Left forelimb (tissue), 1 donor: ENCODE measurements around the gene RIC3.

Experiments used
- DNase-seq: peaks from one replicate; pipeline ENCODE4 v3.0.0-alpha.2; 2018; ENCODE audit warnings: low spot score

RIC3 gene

DNA sequence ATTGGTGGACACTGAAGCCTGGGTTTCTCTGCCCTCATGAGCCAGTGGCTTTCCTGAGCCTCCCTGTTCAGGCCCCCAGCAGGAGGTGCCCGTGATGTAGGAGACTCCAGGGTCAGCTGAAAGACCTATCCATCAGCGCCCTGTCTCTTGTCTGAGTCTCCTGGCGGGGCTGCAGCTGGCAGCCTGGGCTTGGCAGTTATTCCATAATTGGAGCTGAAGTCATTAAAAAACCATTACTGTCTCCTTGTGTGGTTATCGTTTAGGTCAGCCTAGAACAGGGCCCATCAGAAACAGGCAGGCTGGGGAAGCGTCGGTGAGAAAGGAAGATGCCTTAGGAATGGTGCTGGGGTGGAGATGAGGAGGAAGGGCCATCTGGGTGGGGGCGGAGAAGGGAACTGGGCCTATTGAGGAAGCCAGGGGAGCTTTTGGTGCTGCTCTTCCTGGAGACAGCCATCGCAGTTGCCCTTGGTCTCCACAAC is 82.8 kb downstream of the RIC3 start:
- DNase-seq, result no peak

- no peak for DNase-seq
Observed at GRCh38 chr11:8085011-8085645, 83.7 kb downstream of the RIC3 start.

- DNase-seq, result no peak
Observed at GRCh38 chr11:8084352-8084751, 84.5 kb downstream of the RIC3 start.

DNA sequence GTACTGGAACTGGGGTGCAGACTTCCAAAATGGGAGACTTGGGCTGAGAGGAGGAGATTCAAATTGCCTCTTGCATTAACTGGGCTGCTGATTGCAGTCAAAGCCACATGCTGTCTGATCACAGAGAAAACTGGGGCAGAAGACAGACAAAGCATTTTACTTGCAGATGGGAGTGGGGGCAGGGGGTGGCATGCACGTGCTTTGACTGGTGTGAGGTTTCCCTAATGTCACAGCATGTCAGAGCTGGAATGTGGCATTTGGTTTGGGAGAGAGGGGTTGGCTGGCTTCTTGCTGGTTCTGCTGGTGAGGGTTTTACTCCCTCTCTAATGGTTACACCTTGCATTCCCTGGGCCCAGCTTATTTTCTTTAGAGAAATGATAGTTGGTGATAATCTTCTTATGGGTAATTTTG is 84.9 kb downstream of the RIC3 start:
- DNase-seq, result no peak

DNA sequence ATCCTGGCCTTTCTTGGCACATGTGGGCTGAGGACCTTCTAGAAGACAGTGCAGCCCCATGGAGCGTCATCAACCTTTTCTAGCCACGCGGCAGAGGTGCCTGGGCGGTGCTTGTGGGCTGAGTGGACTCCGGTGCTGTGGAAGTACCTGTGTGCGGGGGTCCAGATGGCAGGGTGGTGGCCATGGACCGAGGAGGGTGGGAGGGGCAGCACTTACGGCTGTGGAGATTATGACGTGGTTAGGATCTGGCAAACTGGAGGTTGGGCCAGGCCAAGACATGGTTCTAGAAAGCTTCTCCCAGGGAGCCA is 85.8 kb downstream of the RIC3 start:
- DNase-seq, result no peak

DNA sequence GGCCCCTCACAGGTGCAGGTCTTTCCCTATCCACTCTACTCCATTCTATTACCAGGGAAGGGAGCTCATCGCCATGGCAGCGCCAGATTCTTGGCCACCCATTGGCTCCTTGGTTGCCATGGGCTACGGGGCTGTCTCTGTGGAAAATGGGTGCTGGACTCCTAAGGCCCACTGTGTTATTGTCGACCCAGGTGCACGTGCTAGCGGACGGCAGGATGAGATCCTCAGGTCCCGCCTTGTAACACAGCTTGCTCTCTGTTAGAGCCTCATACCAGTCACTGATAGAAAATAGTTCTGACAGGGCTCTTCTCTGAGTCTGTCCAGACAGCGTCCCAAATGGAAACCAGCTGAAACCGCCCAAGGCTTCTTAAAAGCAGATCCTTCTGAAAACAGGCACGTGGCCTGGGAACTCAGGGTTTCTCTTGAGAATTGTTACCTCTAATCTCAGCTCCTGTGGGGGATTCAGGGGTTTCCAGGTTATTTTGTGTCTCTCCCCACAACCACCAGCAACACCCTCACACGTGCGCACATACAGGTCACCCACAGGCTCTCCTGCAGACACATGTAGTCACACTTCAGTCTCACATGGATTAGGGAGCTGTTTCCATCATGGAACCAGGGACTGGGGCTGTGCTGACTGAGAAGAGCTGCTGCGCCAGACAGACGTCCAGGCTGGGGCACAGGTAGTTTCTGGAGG is 86.3 kb downstream of the RIC3 start:
- DNase-seq, result no peak

GRCh38 chr11:8081591-8082250 is 87.1 kb downstream of the RIC3 start:
- no peak for DNase-seq

DNA sequence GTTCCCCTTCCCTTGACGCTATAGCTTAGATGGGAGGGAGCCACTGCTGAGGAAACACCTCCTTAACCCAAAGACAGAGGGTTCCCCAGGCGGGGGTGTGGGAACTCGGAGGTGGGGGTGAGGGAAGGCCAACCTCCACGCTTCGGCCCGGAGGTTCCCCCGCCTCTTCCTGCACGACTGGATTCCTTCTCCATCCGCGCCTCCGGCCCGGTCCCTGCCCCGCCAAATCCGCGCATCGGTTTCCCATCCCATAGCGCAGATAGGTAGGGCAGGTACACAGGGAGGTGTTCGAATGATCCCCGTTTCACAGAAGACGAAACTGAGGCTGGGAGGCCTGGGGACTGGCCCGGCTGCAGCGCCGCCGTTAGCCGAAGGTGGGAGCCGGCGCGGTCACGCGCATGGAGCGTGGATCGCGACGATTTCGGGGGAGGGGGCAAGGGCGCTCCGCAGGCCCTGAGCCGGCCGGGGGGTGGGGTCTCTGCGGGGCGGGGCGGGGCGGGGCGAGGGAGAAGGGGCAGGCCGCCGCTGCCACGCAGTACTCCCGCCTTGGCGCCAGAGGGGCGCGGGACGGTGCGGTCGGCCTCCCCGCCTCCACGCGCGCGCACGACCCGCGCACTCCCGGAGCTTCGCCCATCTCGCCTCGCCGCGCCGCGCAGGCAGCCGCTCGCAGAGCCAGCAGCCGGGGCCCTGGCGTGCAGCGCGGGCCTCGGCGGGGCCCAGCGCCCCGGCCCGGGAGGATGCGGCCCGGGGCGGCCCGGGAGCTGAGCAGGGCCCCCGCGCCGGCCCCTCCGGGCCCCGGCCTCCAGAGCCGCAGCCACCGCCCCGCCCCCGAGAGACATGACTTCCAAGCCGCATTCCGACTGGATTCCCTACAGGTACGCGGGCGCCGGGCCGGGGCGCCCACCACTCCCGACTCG is 87.9 kb downstream of the RIC3 start, which contains the start of gene TUB:
Gene TUB (plus strand): TSS at position 538 of the 917 bp plus-strand sequence. CDS start 300 bp downstream, at position 838.
- peak; percentile 79 for DNase-seq

DNA sequence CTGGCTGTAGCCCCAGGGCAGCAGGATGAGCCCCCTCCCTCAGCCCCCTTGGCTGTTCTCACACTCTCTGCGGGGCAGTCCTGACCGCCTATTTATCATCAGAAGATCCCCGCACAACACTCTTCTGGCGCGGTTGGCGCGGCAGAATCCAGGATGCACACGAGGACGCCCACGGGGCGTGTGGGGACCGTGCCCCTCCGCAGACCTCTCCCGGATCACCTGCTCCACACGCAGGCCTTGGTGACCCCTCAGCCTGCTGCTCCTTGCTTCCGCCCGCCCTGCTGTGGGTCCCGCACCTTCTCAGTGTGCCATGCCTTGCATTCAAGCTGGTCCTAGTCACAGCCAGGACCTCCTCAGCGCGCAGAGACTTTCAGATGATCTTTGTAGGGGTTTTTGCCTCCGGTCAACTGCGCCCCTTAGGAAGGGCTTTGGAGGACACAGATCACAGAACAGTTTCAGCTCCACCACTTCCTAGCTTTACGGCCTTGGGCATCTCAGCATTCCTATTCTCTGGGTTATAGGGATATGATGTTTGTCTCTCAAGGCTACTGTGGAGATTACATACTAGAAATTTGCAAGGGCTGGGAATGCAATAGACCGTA is 88.7 kb downstream of the RIC3 start:
- DNase-seq, result no peak

- no peak for DNase-seq
Observed at GRCh38 chr11:8079111-8079675, 89.6 kb downstream of the RIC3 start.

DNA sequence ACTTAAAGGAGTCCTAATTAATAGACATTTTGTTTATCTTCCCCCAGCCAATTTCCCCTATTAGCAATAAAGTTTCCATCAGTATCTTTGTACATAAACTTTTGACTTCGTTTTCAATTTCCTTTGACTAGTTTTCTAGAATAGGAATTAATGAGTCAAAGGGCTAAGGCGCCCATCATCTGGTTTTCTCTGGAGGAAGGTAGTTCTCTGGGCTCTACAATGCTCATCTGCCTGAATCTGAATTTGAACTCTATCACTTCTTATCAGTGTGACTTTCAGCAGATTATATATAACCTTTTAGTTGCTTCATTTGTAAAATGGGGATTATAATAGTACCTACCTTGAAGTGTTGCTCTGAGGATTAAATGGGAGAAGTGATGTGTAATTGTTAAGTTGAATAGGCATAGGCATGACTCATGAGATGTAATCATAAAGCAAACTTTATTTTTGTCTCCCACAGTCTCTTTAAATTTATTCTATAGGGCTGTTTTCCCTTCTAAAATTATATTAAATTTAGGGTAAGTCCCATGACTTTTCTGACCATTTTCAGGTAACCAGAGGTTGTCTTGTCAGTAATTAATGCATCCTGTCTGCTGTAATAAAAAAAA is 93.6 kb downstream of the RIC3 start:
- no peak for DNase-seq

DNA sequence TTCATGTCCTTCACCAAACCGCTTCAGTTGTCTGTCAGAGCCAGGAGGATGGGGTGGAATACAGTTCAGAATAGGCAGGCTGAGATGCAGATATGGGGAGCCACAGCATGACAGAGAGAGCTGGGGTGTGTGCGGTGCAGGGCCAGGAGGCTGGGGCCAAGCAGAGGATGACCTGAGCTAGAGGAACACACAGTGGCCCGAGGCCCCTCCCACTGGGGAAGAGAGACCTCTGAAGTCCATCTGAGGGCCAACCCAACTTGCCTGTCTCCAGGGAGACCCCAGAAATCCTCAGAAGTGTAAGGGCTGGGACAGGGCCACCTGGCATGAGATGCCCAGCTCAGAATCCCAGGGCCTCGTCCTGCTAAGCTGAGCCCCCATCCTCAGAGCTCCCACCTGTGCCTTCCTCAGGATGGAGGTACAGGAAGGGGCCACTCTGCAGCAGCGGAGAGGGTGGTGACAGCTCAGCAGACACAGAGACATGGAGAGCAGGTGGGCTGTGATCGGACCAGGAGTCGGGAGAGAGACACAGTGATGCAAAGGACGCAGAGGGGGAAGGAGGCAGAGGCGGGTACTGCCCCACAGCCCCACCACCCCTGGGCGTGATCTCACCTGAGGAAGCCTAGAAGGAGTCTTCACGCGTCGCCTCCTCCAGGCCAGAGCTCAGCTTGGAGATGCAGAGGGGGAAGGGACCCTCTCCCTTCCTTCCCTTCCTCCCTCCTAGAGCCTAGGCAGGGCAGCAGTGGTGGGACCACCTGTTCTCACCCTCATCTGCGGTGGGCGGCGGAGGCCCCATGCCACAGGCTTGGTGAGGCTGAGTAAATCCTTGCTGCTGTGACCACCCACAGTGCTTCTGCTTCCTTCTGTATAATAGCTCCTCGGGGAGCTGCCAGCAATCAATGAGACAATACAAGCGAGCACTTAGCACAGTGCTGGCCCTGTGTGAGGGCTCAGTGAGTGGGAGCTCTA is 96.9 kb downstream of the RIC3 start:
- peak; percentile 40 for DNase-seq

GRCh38 chr11:8070417-8071115 is 98.3 kb downstream of the RIC3 start:
- no peak for DNase-seq

- no peak for DNase-seq
Observed at GRCh38 chr11:8069771-8070170, 99.1 kb downstream of the RIC3 start.

DNA sequence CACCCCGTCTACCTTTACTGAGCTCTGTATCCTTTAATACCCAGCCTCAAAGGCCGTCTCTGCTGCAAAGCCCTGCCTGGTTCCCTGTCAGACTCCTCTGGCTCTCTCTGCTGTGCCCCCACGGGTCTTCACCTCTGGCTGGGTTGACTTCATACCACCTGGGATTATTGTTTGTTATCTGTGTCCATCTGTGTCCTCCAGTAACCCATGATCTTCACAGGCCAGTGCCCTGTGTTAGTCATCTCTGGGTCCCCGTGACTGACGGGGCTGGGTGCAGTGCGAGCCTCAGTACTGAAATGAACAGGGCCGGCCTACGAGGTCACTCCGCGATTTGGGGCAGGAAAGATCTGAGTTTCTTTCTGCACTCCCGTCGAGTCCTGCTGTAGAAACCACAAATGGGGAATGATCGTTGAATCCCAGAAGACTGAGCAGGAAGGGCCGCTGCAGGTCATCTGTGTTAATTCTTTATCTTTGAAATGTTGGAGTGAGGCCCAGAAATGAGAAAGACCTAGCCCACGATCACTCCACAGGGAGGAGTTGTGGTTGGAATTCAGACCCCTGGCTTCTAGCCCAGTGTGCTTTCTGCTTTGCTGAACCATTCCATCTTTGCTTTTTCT is 100.1 kb downstream of the RIC3 start:
- DNase-seq, result peak; percentile 68

GRCh38 chr11:8067929-8068575 is 100.8 kb downstream of the RIC3 start:
- DNase-seq, result peak; percentile 61

- DNase-seq, result no peak
Observed at GRCh38 chr11:8067567-8067928, 101.3 kb downstream of the RIC3 start.

DNA sequence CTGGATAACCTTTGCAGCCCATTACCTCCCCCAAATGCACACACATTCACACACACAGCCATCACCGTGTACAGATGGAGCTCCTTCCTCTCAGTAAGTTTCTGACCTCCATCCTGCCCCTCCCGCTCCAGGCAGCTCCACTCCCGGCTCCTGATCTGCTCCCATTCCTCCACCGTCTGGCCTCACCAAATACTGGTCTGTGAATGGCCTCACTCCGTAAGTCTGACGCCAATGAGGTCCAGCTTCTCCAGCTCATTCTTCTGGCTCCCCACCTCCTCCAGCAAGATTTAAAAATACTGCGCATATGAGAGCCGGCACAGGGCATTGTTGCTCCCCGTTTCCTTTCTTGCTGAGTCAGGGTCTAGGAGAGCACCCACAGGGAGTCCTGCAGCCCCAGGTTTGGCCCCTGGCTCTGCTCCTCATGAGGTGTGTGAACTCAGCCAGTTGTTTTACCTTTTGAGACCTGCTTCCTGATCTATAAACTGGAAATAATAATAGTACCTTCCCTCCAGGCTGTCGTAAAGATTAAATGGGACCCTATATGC is 101.8 kb downstream of the RIC3 start:
- no peak for DNase-seq
